Occipital lobe (tissue), 2 donors: ENCODE data around the gene KCNJ12. TPM values are rescaled to one million over a fixed set of nuclear protein-coding genes. Genes with fewer than 3 reads are reported as not detected.
"Not testable (repeated sequence)": the region's sequence is repeated elsewhere in the genome, so short reads cannot be mapped to it uniquely, and the experiment has no call there.

Experiments
- DNase-seq: peaks from one replicate; lab custom pipeline; 2025; lab: John Stamatoyannopoulos, UW
- total RNA-seq: library from RNA; depleted of rRNA; stranded (reverse); fragments of >200 nt; gene quantifications from one replicate; pipeline ENCODE4 v1.2.3, GENCODE V29; 2014

KCNJ12 gene
- total RNA-seq, 1 donor from 2014 or later = 3.4 TPM

GRCh38 chr17:21406616-21407404 is 30.7 kb downstream of the KCNJ12 start:
- not testable (repeated sequence) for DNase-seq

- DNase-seq = not testable (repeated sequence)
Observed at GRCh38 chr17:21407752-21408151, 31.6 kb downstream of the KCNJ12 start.

- DNase-seq = not testable (repeated sequence)
Observed at GRCh38 chr17:21408224-21408623, 32.1 kb downstream of the KCNJ12 start.

- DNase-seq = not testable (repeated sequence)
Observed at GRCh38 chr17:21408766-21409300, 32.7 kb downstream of the KCNJ12 start.

- DNase-seq = not testable (repeated sequence)
Observed at GRCh38 chr17:21409388-21409787, 33.2 kb downstream of the KCNJ12 start.

GRCh38 chr17:21409971-21410370 is 33.8 kb downstream of the KCNJ12 start:
- not testable (repeated sequence) for DNase-seq

GRCh38 chr17:21410371-21410770 is 34.2 kb downstream of the KCNJ12 start:
- not testable (repeated sequence) for DNase-seq

GRCh38 chr17:21410906-21411678 is 34.9 kb downstream of the KCNJ12 start:
- DNase-seq = not testable (repeated sequence)

- DNase-seq = not testable (repeated sequence)
Observed at GRCh38 chr17:21411679-21412205, 35.6 kb downstream of the KCNJ12 start.

- DNase-seq = not testable (repeated sequence)
Observed at GRCh38 chr17:21412207-21412681, 36.1 kb downstream of the KCNJ12 start.

GRCh38 chr17:21413570-21414279 is 37.6 kb downstream of the KCNJ12 start:
- not testable (repeated sequence) for DNase-seq

GRCh38 chr17:21414616-21415015 is 38.5 kb downstream of the KCNJ12 start:
- not testable (repeated sequence) for DNase-seq

- DNase-seq = not testable (repeated sequence)
Observed at GRCh38 chr17:21415166-21415990, 39.2 kb downstream of the KCNJ12 start.

- DNase-seq = not testable (repeated sequence)
Observed at GRCh38 chr17:21416471-21416981, 40.4 kb downstream of the KCNJ12 start.

- not testable (repeated sequence) for DNase-seq
Observed at GRCh38 chr17:21417349-21417748, 41.2 kb downstream of the KCNJ12 start.

GRCh38 chr17:21417921-21418320 is 41.8 kb downstream of the KCNJ12 start:
- no peak for DNase-seq

GRCh38 chr17:21418446-21419298 is 42.5 kb downstream of the KCNJ12 start:
- DNase-seq = no peak

GRCh38 chr17:21419299-21420239 is 43.4 kb downstream of the KCNJ12 start:
- no peak for DNase-seq
